Lower leg skin (tissue), 4 donors: ENCODE data around the gene TGFBRAP1. TPM values are rescaled to one million over a fixed set of nuclear protein-coding genes. Genes with fewer than 3 reads are reported as not detected.

ENCODE experiments used
- DNase-seq, 2 donors: peaks; one replicate each; pipeline ENCODE4 v3.0.0-alpha.2; 2019; ENCODE audit warnings: low spot score in 2 of 2
- H3K4me3 ChIP-seq: fragments of 200-600 bp; sonication (generic); 2 replicates; pipeline ENCODE4 v1.5.1; 2017; ENCODE audit warnings: mild to moderate bottlenecking, low read depth; ENCODE audit not compliant: poor library complexity, severe bottlenecking
- POLR2A ChIP-seq, 2 donors: fragments of 450-650 bp; IDR thresholded peaks; one replicate each; pipeline ENCODE4 v1.6.1; 2016 to 2017; ENCODE audit warnings: antibody characterized with exemption in 2 of 2, mild to moderate bottlenecking in 1 of 2, moderate library complexity in 1 of 2
- WGBS, 2 donors: methylation state at CpG; one replicate each; pipeline ENCODE4 v1.1.5; 2018; 5-methylcytosine and 5-hydroxymethylcytosine counted together
- intact Hi-C: fragments of 100-400 bp; cut with DNase I; formaldehyde crosslinking; loops from one replicate; pipeline ENCODE4 v1.15.0; 2023; ENCODE audit warnings: low total_unique reads
- total RNA-seq, 4 donors: library from RNA; depleted of rRNA; stranded (reverse); fragments of >200 nt; gene quantifications; one replicate each; pipeline ENCODE4 v1.1.0, GENCODE V29; 2016
- TF ChIP-seq, protein P1 (sequence below), 3 donors: fragments of 450-650 bp; IDR thresholded peaks; one replicate each; pipeline ENCODE4 v1.5.1; 2016; ENCODE audit warnings: antibody characterized with exemption in 3 of 3, mild to moderate bottlenecking in 3 of 3, moderate library complexity in 2 of 3

TGFBRAP1 gene
- total RNA-seq, 4 donors from 2014 or later, result 30.2 to 35.2 (median 34.4) TPM

GRCh38 chr2:105339414-105339813 is 9.9 kb upstream of the TGFBRAP1 start:
- H3K4me3 ChIP-seq, result no peak overlapping the region
- intact Hi-C loops, result no loop called here
- TF ChIP-seq, protein P1, sequence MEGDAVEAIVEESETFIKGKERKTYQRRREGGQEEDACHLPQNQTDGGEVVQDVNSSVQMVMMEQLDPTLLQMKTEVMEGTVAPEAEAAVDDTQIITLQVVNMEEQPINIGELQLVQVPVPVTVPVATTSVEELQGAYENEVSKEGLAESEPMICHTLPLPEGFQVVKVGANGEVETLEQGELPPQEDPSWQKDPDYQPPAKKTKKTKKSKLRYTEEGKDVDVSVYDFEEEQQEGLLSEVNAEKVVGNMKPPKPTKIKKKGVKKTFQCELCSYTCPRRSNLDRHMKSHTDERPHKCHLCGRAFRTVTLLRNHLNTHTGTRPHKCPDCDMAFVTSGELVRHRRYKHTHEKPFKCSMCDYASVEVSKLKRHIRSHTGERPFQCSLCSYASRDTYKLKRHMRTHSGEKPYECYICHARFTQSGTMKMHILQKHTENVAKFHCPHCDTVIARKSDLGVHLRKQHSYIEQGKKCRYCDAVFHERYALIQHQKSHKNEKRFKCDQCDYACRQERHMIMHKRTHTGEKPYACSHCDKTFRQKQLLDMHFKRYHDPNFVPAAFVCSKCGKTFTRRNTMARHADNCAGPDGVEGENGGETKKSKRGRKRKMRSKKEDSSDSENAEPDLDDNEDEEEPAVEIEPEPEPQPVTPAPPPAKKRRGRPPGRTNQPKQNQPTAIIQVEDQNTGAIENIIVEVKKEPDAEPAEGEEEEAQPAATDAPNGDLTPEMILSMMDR (IDR thresholded peaks at IDR 0.05), result no peak
- no peak for TF ChIP-seq POLR2A (IDR thresholded peaks at IDR 0.05)
- whole genome bisulfite sequencing, 2 donors, result 82 to 84% methylated on average over 4 of the region's 4 CpGs
- no peak for DNase-seq

DNA sequence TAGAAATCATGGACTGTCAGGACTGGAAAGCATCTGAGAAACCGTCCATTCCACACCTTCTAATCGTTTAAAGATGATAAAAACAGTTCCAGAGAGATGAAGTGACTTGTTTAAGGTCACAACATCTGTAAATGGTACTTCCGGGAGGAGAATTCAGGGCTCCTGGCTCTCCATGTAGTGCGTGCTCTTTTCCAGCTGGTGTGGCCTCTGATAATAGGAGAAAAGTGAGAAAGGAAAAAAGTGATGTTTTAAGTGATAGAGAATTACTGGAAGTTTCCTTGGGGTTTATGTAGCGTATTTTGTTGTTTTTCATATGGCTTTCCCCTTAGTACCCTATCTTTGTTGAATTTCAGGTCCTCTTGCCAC is 8.5 kb upstream of the TGFBRAP1 start:
- intact Hi-C loops, result no loop called here
- TF ChIP-seq, protein P1 (IDR thresholded peaks at IDR 0.05), result no peak
- no peak for TF ChIP-seq POLR2A (IDR thresholded peaks at IDR 0.05)
- WGBS, 2 donors, result 5 to 8% methylated on average over 5 of the region's 5 CpGs
- H3K4me3 ChIP-seq, result peak overlapping the region; percentile 72
- DNase-seq, result no peak

DNA sequence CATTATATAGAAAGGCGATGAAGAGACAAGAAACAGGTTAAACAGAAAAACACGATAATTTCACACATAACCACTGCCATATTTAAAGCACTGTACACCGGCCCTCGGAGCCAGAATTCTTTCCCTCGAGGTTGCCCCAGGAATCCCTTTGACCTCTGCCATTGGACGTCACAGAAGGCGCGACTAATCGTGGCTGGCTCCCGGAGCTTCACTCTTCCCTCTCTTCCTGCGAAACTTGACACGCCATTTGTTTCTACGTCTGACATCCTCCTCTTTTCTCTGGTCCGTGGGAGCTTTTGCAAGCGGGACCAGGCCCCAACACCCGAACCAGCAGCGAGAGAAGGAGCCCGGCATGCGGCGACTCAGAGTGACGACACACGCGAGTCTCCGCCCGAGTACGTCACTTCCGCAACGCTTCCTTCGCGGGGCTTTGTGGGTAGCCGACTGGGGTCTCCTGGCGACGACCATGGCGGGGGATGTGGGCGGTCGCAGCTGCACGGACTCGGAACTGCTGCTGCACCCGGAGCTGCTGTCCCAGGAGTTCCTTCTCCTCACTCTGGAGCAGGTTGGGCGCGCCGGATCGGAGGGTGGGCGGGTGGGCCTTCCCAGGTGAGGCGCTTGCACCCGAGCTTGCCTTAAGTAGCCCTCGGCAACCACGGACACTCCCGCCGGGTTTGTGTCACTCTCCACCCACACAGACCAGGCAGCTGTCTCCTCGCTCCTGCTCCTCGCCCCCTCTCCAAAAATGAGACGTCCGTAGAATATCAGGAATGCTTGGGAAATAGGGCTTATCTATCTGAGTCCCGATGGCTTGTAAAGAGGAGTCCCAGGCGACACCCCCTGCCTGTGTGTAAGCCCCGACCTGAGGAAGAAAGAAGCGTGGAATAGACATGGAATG is 7.8 kb upstream of the TGFBRAP1 start, which contains the start of gene C2orf49:
TSS of gene C2orf49 (plus strand) at position 419 of the 898 bp plus-strand sequence. CDS start at position 467, 48 bp downstream.
- H3K4me3 ChIP-seq, result peak within 1 kb of the TSS; percentile 72
- intact Hi-C loops, result no loop called here
- DNase-seq, result peak; percentile 81 to 97
- TF ChIP-seq, protein P1 (IDR thresholded peaks at IDR 0.05), result no peak
- no peak for TF ChIP-seq POLR2A (IDR thresholded peaks at IDR 0.05)
- WGBS, 2 donors, result 0% methylated on average over 33 to 50 of the region's 58 CpGs

DNA sequence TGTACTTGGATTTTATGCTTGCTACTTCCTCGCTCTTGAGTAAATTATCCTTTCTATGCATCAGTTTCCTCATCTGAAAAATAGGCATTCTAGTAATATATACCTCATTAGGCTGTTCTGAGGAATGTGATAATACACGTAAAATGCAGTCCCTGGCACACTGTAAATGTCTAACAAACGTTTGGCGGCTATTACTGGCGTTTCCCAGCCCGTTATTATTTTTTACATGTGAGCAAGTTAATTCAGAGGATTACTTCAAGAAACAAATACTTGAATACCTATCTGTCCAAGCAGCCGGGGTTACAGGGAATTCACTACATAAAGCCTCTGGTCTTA is 7.2 kb upstream of the TGFBRAP1 start:
- WGBS, 2 donors, result 3 to 5% methylated on average over 7 of the region's 7 CpGs
- no peak for DNase-seq
- H3K4me3 ChIP-seq, result peak overlapping the region; percentile 72
- no peak for TF ChIP-seq POLR2A (IDR thresholded peaks at IDR 0.05)
- TF ChIP-seq, protein P1 (IDR thresholded peaks at IDR 0.05), result no peak
- intact Hi-C loops, result no loop called here

- 82 to 88% methylated on average over 2 of the region's 2 CpGs for WGBS, 2 donors
- no peak overlapping the region for H3K4me3 ChIP-seq
- TF ChIP-seq POLR2A (IDR thresholded peaks at IDR 0.05), result no peak
- no peak for DNase-seq
- intact Hi-C loops, result no loop called here
Observed at GRCh38 chr2:105335469-105335868, 5.9 kb upstream of the TGFBRAP1 start.

- intact Hi-C loops, result no loop called here
- DNase-seq, result no peak
- 93 to 95% methylated on average over 4 of the region's 4 CpGs for WGBS, 2 donors
- TF ChIP-seq, protein P1 (IDR thresholded peaks at IDR 0.05), result no peak
- TF ChIP-seq POLR2A (IDR thresholded peaks at IDR 0.05), result no peak
- H3K4me3 ChIP-seq, result no peak overlapping the region
Observed at GRCh38 chr2:105334211-105334610, 4.7 kb upstream of the TGFBRAP1 start.
